Mesodermal cell (in vitro differentiated cells): ENCODE measurements around the gene DBP.
A peak's percentile ranks its signal among the peaks of the same experiment; 100 is the strongest.

Experiments used
- H3K27ac ChIP-seq: 2 replicates; pipeline ENCODE4 v1.7.0; 2013; ENCODE audit warnings: mild to moderate bottlenecking, low read depth, low read length, moderate library complexity; ENCODE audit not compliant: severe bottlenecking
- H3K36me3 ChIP-seq: 2 replicates; pipeline ENCODE4 v1.7.1; 2013; ENCODE audit warnings: mild to moderate bottlenecking, low read length, moderate library complexity; ENCODE audit not compliant: control insufficient read depth, insufficient read depth
- H3K4me1 ChIP-seq: one replicate; pipeline ENCODE4 v1.7.1; 2013; ENCODE audit warnings: mild to moderate bottlenecking, low read length; ENCODE audit not compliant: insufficient read depth, control insufficient read depth, poor library complexity, severe bottlenecking
- H3K4me3 ChIP-seq: 2 replicates; pipeline ENCODE4 v1.7.0; 2013; ENCODE audit warnings: low read length, control low read depth, mild to moderate bottlenecking; ENCODE audit not compliant: insufficient read depth, poor library complexity, severe bottlenecking; ENCODE audit errors: extremely low read depth
- H3K9me3 ChIP-seq: 2 replicates; pipeline ENCODE4 v1.7.1; 2013; ENCODE audit warnings: mild to moderate bottlenecking, low read length, moderate library complexity; ENCODE audit not compliant: control insufficient read depth
- WGBS, 2 experiments: methylation state at CpG; one replicate each; pipeline ENCODE4 v1.1.5; 2013; ENCODE audit warnings: missing lambda C conversion rate in 2 of 2; ENCODE audit not compliant: insufficient coverage in 2 of 2; 5-methylcytosine and 5-hydroxymethylcytosine counted together

Gene DBP

DNA sequence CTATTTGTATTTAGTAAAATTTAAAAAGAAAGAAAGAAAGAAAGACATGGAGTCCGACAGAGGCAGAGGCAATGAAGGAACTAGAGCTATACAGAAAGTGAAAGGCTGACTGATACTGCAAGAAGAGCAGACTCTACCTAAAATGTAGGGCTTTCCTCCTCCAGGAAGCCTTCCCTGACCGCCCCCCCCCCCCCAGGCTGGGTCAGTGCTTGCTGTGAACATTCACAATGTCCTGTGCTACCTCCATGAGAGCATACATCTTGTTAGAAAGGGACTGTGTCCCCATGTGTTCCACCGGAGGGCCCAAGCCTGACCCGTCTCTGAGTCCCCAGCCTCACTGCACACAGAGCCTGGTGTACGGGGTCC, 14.5 kb upstream of the DBP start:
- WGBS, 2 experiments: 74 to 84% methylated on average over 3 to 4 of the region's 5 CpGs
- H3K4me3 ChIP-seq: no peak overlapping the region
- no peaks in the 10 kb centered on the region for H3K36me3 ChIP-seq
- H3K9me3 ChIP-seq: no peaks in the 10 kb centered on the region
- H3K4me1 ChIP-seq: no peaks in the 10 kb centered on the region
- no peak overlapping the region for H3K27ac ChIP-seq

GRCh38 chr19:48650974-48651682, 13.9 kb upstream of the DBP start:
- Histone ChIP-seq H3K9me3 (no peaks in the 10 kb centered on the region), H3K27ac (no peak overlapping the region), H3K4me3 (no peak overlapping the region), H3K4me1 (peaks cover under 1% of the 10 kb centered on the region), H3K36me3 (no peaks in the 10 kb centered on the region)
- WGBS, 2 experiments: 92 to 95% methylated on average over 9 to 10 of the region's 12 CpGs

- WGBS, 2 experiments: 86% methylated on average over 1 of the region's 2 CpGs; no CpG with 5 or more reads in 1 of the 2 experiments
- H3K4me1 ChIP-seq: peaks cover 5% of the 10 kb centered on the region
- no peak overlapping the region for H3K4me3 ChIP-seq
- H3K9me3 ChIP-seq: no peaks in the 10 kb centered on the region
- H3K36me3 ChIP-seq: no peaks in the 10 kb centered on the region
- no peak overlapping the region for H3K27ac ChIP-seq
Observed at GRCh38 chr19:48648134-48648533, 11.0 kb upstream of the DBP start.

GRCh38 chr19:48646722-48647216, 9.6 kb upstream of the DBP start:
- 58 to 66% methylated on average over 3 to 4 of the region's 10 CpGs for WGBS, 2 experiments
- Histone ChIP-seq H3K36me3 (no peaks in the 10 kb centered on the region), H3K4me1 (peaks cover 5% of the 10 kb centered on the region), H3K9me3 (no peaks in the 10 kb centered on the region), H3K4me3 (peak overlapping the region; percentile 51), H3K27ac (no peak overlapping the region)

DNA sequence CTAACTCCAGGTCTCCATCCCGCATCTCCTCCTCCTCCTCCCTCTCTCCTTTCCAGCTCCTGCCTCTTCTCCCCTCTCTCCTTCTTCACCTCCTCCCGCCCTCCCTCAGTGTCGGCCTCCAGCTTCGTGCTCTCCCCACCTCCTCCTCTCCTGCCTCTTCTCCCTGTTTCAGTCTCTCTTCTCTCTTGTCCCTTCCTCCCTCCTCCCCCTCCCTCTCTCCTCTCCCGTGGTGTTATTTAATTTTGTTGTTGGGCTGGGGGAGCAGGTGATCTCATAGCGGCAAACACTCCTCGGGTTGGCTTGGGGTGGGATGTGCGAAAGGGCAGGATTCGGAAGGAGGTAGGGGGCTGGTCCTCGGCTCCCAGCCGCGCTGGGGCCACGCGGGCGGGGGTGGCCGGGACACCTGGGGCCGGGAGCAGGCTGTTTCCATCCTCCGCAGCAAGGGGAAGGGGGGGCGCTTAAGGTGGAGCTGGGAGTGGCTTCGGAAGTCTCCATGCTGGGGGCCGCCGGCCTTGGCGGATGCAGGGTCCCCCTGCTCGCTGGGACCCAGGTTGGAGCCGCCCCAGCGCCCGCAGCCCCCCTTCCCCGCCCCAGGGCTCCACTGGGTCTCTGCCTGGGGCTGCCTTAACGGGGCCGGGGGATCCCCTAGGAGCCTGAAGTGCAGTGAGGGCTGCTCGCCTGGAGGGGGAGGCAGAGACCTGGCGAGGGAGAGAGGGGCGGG, 9.0 kb upstream of the DBP start, which contains the start of gene CA11:
Gene CA11 (minus strand): TSS at position 187 of the 721 bp plus-strand sequence. CDS start 555 bp downstream, outside the sequence.
- peaks cover 5% of the 10 kb centered on the region for H3K4me1 ChIP-seq
- peak within 1 kb of the TSS; percentile 51 for H3K4me3 ChIP-seq
- WGBS, 2 experiments: 0% methylated on average over 17 to 24 of the region's 33 CpGs
- H3K9me3 ChIP-seq: no peaks in the 10 kb centered on the region
- peak within 1 kb of the TSS; percentile 30 for H3K27ac ChIP-seq
- H3K36me3 ChIP-seq: no peaks in the 10 kb centered on the region

- Histone ChIP-seq H3K4me1 (peaks cover 5% of the 10 kb centered on the region), H3K36me3 (no peaks in the 10 kb centered on the region), H3K4me3 (peak overlapping the region; percentile 51), H3K9me3 (no peaks in the 10 kb centered on the region), H3K27ac (peak overlapping the region; percentile 30)
- WGBS, 2 experiments: 0 to 1% methylated on average over 6 of the region's 6 CpGs
Observed at GRCh38 chr19:48645620-48646000, 8.4 kb upstream of the DBP start.

DNA sequence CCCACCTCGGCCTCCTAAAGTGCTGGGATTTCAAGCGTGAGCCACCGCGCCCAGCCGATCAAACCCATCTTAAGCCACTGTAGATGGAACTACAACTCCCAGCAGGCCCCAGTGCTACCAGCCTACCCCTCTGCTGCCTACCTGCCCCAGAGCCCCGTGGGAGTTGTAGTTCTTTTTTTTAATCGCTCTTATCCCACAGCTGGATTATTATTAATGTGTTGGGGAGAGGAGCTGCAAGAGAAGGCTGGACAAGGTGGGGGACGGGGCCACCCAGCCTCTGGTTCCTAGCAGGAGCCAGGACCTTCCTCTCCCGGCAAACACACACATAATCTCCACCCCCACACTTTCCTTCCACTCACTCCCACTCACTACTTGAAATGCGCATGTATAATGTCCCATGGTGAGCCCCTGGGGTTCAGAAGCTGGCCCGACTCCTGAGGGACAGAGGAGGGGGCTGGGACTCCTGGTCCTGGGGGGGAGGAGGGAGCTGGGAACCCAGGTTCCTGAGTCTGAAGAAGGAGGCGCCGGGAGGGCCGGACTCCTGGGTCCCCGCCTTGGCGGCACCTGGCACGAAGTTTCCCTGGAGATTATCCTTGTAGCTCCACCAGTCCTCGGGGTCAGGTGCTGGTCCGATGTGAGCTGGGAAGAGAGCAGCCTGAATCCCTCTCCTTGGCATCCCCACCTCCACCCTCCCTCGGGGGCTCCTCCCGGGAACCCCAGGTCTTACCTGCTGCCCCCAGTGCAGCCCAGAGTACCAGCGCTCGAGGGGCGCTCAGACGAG, 7.8 kb upstream of the DBP start:
- no peaks in the 10 kb centered on the region for H3K36me3 ChIP-seq
- H3K27ac ChIP-seq: no peak overlapping the region
- peaks cover 5% of the 10 kb centered on the region for H3K4me1 ChIP-seq
- 2 to 4% methylated on average over 17 to 18 of the region's 25 CpGs for WGBS, 2 experiments
- H3K4me3 ChIP-seq: peak overlapping the region; percentile 51
- H3K9me3 ChIP-seq: no peaks in the 10 kb centered on the region

GRCh38 chr19:48644355-48644754, 7.2 kb upstream of the DBP start:
- Histone ChIP-seq H3K4me1 (peaks cover 5% of the 10 kb centered on the region), H3K36me3 (no peaks in the 10 kb centered on the region), H3K9me3 (no peaks in the 10 kb centered on the region), H3K27ac (no peak overlapping the region), H3K4me3 (no peak overlapping the region)
- 100% methylated on average over 1 of the region's 4 CpGs; no CpG with 5 or more reads in 1 of the 2 experiments for WGBS, 2 experiments

GRCh38 chr19:48642862-48643261, 5.7 kb upstream of the DBP start:
- Histone ChIP-seq H3K9me3 (no peaks in the 10 kb centered on the region), H3K4me1 (peaks cover 5% of the 10 kb centered on the region), H3K36me3 (no peaks in the 10 kb centered on the region), H3K27ac (no peak overlapping the region), H3K4me3 (no peak overlapping the region)
- 89 to 97% methylated on average over 4 of the region's 5 CpGs for WGBS, 2 experiments

- Histone ChIP-seq H3K9me3 (no peaks in the 10 kb centered on the region), H3K36me3 (no peaks in the 10 kb centered on the region), H3K27ac (no peak overlapping the region), H3K4me3 (no peak overlapping the region), H3K4me1 (peaks cover 5% of the 10 kb centered on the region)
- 100% methylated on average over 1 of the region's 2 CpGs for WGBS, 2 experiments
Observed at GRCh38 chr19:48641850-48642249, 4.7 kb upstream of the DBP start.
